ENCODE data around the gene KCNN3.

GRCh38 chr1:154908937-154909336, 38.9 kb upstream of the KCNN3 start:
- TF ChIP-seq CTCF (IDR thresholded peaks at IDR 0.05) (no peak), ZFX (IDR thresholded peaks at IDR 0.05; ENCODE audit: borderline replicate concordance) (no peak)
